Left ventricle myocardium inferior (tissue), 1 donor: ENCODE results near the gene TIMM13. TPM values are rescaled to one million over a fixed set of nuclear protein-coding genes. Genes with fewer than 3 reads are reported as not detected.
"Not testable (repeated sequence)": the region's sequence is repeated elsewhere in the genome, so short reads cannot be mapped to it uniquely, and the experiment has no call there.

Source experiments
- DNase-seq: peaks from one replicate; pipeline ENCODE4 v3.0.0-alpha.2; 2020
- H3K27ac ChIP-seq: fragments of 200-600 bp; replicated peaks from 2 replicates; pipeline ENCODE4 v1.8.0; 2021
- H3K27me3 ChIP-seq: fragments of 200-600 bp; 2 replicates; pipeline ENCODE4 v1.8.0; 2021; ENCODE audit warnings: low read depth
- H3K36me3 ChIP-seq: fragments of 200-600 bp; 2 replicates; pipeline ENCODE4 v1.8.0; 2021
- H3K4me1 ChIP-seq: fragments of 200-600 bp; 2 replicates; pipeline ENCODE4 v1.8.0; 2021
- H3K4me3 ChIP-seq: fragments of 200-600 bp; 2 replicates; pipeline ENCODE4 v1.8.0; 2021; ENCODE audit warnings: mild to moderate bottlenecking, moderate library complexity
- H3K9me3 ChIP-seq: fragments of 200-600 bp; replicated peaks from 2 replicates; pipeline ENCODE4 v1.8.0; 2021
- CTCF ChIP-seq: fragments of 200-600 bp; IDR thresholded peaks from 2 replicates; pipeline ENCODE4 v1.8.0; 2021; ENCODE audit warnings: antibody characterized with exemption, mild to moderate bottlenecking, borderline replicate concordance
- intact Hi-C: fragments of 100-400 bp; cut with micrococcal nuclease; formaldehyde crosslinking; loops from one replicate; pipeline ENCODE4 v1.11.0; 2022
- total RNA-seq: library from RNA; stranded (reverse); fragmentation: NEBNext Ultra II Directional; extraction: Animal tissue kit (Norgen Biotek cat#: 25700); gene quantifications from one replicate; pipeline ENCODE4 v1.2.1, GENCODE V29; 2021
- donor health status: DM: no; HTN: yes; CAD: no; lungs with severe emphysema.

The TIMM13 gene
- total RNA-seq, 1 donor from 2014 or later, result 87.7 TPM

GRCh38 chr19:2474232-2475017 is 47.0 kb upstream of the TIMM13 start:
- Histone ChIP-seq H3K27me3 (no peaks in the 10 kb centered on the region), H3K4me1 (peaks cover 49% of the 10 kb centered on the region), H3K36me3 (peaks cover 13% of the 10 kb centered on the region), H3K9me3 (no peaks in the 10 kb centered on the region), H3K27ac (peak overlapping the region; percentile 95), H3K4me3 (peak overlapping the region; percentile 98)
- TF ChIP-seq CTCF, result peak; percentile 98
- peak; percentile 86 for DNase-seq
- intact Hi-C loops, result loop anchor here (5.0 to 10.0 kb wide), 3 partner anchors 68 to 138 kb away; no protein-coding TSS in a partner anchor

GRCh38 chr19:2469915-2470200 is 42.5 kb upstream of the TIMM13 start:
- H3K9me3 ChIP-seq, H3K4me3 ChIP-seq, DNase-seq, H3K4me1 ChIP-seq, H3K27ac ChIP-seq, H3K27me3 ChIP-seq, H3K36me3 ChIP-seq: not testable (repeated sequence)
- intact Hi-C loops, result loop anchor here (5.0 to 10.0 kb wide), 2 partner anchors 115 to 142 kb away; no protein-coding TSS in a partner anchor

- no peaks in the 10 kb centered on the region for H3K9me3 ChIP-seq
- no peak for TF ChIP-seq CTCF
- no peaks in the 10 kb centered on the region for H3K36me3 ChIP-seq
- H3K27me3 ChIP-seq, result no peaks in the 10 kb centered on the region
- intact Hi-C loops, result no loop called here
- H3K27ac ChIP-seq, result no peak overlapping the region
- no peak for DNase-seq
- H3K4me1 ChIP-seq, result peaks cover 3% of the 10 kb centered on the region
- no peak overlapping the region for H3K4me3 ChIP-seq
Measured at GRCh38 chr19:2469102-2469914, 41.9 kb upstream of the TIMM13 start.

GRCh38 chr19:2468596-2468995 is 41.2 kb upstream of the TIMM13 start:
- Histone ChIP-seq H3K4me3 (no peak overlapping the region), H3K27ac (no peak overlapping the region), H3K4me1 (no peaks in the 10 kb centered on the region), H3K9me3 (no peaks in the 10 kb centered on the region), H3K36me3 (no peaks in the 10 kb centered on the region), H3K27me3 (no peaks in the 10 kb centered on the region)
- DNase-seq, result no peak
- intact Hi-C loops, result no loop called here
- no peak for TF ChIP-seq CTCF

- intact Hi-C loops, result no loop called here
- Histone ChIP-seq H3K27ac (no peak overlapping the region), H3K9me3 (no peaks in the 10 kb centered on the region), H3K27me3 (no peaks in the 10 kb centered on the region), H3K36me3 (no peaks in the 10 kb centered on the region), H3K4me3 (no peak overlapping the region), H3K4me1 (peaks cover 18% of the 10 kb centered on the region)
- TF ChIP-seq CTCF, result no peak
- no peak for DNase-seq
Measured at GRCh38 chr19:2464389-2464788, 37.0 kb upstream of the TIMM13 start.

- H3K9me3 ChIP-seq, H3K4me3 ChIP-seq, DNase-seq, H3K27me3 ChIP-seq, H3K36me3 ChIP-seq, intact Hi-C loops: not testable (repeated sequence)
- Histone ChIP-seq H3K27ac (peak overlapping the region; percentile 71), H3K4me1 (peaks cover 18% of the 10 kb centered on the region)
Measured at GRCh38 chr19:2463694-2464093, 36.3 kb upstream of the TIMM13 start.
